Measurements from ENCODE around the gene VIPR1. TPM values are rescaled to one million over a fixed set of nuclear protein-coding genes. Genes with fewer than 3 reads are reported as not detected.

VIPR1 gene
- total RNA-seq, 4 donors from 2014 or later = 3.6 to 94.6 (median 14.3) TPM

DNA sequence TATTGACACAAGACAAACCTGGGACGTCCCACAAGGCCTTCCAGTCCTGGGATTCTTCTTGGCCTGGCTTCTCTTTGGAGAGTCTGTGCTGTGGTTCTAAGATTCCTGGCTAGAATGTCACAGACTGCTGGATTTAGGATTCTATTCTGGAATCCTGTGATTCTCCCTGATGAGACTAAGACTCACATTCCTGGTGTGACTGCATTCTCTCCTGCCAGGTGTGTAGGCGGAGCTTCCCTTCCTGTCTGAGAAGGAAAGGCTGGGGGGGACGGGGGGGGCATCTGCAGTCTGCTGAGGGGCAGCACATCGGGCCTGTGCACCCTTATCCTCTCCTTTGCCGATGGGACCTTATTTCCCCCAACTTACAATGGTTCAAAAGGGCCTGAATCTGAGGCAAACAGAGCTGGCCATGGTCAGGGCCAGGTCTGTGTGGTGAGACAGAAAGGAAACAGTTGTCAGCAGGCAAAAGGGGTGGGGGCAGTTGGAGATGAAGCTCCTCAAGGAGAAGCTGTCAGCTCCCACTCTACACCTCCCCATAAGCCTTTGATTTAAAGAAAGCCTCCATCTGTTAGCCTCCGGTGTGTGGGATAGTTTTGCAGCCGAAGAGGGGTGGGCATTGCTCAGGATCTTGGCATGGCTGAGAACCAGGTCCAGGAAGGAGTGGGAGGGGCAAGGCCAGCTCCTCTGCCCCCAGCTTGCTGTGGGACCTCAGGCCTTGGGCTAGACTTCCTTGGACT lies 30.9 kb downstream of the VIPR1 start:
- TF ChIP-seq, protein P1, sequence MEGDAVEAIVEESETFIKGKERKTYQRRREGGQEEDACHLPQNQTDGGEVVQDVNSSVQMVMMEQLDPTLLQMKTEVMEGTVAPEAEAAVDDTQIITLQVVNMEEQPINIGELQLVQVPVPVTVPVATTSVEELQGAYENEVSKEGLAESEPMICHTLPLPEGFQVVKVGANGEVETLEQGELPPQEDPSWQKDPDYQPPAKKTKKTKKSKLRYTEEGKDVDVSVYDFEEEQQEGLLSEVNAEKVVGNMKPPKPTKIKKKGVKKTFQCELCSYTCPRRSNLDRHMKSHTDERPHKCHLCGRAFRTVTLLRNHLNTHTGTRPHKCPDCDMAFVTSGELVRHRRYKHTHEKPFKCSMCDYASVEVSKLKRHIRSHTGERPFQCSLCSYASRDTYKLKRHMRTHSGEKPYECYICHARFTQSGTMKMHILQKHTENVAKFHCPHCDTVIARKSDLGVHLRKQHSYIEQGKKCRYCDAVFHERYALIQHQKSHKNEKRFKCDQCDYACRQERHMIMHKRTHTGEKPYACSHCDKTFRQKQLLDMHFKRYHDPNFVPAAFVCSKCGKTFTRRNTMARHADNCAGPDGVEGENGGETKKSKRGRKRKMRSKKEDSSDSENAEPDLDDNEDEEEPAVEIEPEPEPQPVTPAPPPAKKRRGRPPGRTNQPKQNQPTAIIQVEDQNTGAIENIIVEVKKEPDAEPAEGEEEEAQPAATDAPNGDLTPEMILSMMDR (IDR thresholded peaks at IDR 0.05; ENCODE audit: low read depth) = no peak

DNA sequence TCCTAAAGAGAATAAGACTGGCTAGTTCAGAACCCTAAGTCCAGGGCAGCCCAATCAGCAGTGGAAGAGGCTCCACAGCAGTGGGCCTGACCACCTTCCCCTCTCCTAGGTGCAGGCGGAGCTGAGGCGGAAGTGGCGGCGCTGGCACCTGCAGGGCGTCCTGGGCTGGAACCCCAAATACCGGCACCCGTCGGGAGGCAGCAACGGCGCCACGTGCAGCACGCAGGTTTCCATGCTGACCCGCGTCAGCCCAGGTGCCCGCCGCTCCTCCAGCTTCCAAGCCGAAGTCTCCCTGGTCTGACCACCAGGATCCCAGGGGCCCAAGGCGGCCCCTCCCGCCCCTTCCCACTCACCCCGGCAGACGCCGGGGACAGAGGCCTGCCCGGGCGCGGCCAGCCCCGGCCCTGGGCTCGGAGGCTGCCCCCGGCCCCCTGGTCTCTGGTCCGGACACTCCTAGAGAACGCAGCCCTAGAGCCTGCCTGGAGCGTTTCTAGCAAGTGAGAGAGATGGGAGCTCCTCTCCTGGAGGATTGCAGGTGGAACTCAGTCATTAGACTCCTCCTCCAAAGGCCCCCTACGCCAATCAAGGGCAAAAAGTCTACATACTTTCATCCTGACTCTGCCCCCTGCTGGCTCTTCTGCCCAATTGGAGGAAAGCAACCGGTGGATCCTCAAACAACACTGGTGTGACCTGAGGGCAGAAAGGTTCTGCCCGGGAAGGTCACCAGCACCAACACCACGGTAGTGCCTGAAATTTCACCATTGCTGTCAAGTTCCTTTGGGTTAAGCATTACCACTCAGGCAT lies 33.7 kb downstream of the VIPR1 start:
- TF ChIP-seq, protein P1 (IDR thresholded peaks at IDR 0.05; ENCODE audit: low read depth) = no peak

GRCh38 chr3:42537350-42537749 lies 34.9 kb downstream of the VIPR1 start:
- TF ChIP-seq, protein P1 (IDR thresholded peaks at IDR 0.05; ENCODE audit: low read depth) = no peak

DNA sequence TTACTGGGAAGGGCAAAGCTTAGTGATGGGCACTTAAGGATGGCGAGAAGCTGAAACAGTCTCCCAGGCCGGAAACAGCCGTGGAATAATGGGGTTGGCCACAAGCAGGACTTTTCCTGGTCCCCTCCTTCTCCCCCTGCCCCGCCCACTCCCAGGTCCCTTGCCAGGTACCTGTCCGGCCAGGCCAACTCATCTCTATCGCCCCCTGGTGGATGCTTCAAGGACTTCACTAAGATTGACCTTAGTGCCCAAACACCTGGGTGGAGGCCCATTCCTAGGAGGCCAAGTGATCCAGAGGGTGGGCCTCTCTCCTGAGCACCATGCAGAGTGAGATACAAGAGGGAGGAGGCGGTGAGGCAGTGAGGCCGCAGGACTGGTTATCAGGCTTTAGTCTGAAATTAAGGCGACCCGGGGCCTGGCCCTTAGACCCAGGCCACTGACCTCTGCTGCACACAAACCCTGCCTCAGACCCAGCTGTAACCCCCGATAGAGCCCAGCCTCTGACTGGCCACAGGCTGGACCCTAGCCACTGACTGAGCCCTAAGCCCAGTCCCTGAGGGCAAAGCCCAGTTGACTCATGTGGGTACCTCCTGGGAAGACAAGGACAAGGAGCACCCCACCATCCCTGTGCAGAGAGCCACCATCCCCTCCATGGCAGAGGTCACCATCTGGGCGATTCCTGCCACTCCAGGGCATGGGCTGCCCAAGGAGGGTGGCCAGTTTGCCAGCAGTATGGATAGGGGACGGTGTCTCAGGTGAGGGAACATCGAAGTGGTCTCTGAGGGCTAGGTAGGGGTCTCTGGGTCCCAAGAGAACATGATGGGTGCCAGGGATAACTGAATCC lies 37.6 kb downstream of the VIPR1 start:
- TF ChIP-seq, protein P1 (IDR thresholded peaks at IDR 0.05; ENCODE audit: low read depth) = no peak

- TF ChIP-seq, protein P1 (IDR thresholded peaks at IDR 0.05; ENCODE audit: low read depth) = no peak
These were observed 38.6 kb downstream of the VIPR1 start for GRCh38 chr3:42541079-42541478.

DNA sequence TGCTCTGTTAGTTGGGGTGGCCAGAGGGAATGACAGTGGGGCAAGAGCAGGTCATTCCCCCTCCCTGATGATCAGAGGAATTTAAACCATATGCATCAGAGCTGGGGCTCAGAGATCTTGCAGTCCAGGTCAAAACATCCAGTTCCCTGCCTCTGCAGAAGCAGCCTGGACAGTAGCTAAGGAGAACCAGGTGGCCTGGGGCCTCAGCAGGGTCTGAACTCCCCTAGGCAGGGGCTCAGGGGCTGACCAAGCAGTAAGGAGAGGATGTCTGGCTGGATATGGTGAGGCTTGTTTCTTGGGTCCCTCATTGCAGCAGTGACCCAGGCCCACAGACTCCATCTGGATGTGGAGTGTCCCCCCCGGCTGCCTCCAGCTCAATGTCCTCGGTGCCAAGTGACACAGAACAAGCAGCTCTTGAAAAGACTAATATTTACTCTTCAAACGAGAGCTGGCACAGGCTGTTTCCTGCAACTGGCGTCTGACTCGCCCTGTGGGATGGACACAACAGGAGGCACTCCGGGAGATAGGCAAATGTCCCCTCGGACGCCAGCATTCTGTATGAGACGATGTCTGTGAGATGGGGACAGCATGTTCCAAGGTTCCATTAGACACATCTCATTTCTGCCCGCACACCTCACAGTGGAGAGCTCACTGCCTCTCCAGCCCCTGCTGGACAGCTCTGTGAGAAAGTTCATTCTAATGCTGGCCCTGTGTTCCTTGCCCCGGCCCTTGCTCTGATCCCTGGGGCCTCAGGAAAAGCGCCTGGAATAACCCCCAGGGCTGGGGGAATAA lies 42.2 kb downstream of the VIPR1 start:
- TF ChIP-seq, protein P1 (IDR thresholded peaks at IDR 0.05; ENCODE audit: low read depth) = no peak
